Measurements from ENCODE around the gene JTB. TPM values are rescaled to one million over a fixed set of nuclear protein-coding genes. Genes with fewer than 3 reads are reported as not detected.
A peak's percentile ranks its signal among the peaks of the same experiment; 100 is the strongest.
"Not testable (repeated sequence)": the region's sequence is repeated elsewhere in the genome, so short reads cannot be mapped to it uniquely, and the experiment has no call there.

Gene JTB
- total RNA-seq, 2 donors from 2014 or later = 168 to 248 TPM

- no peak for TF ChIP-seq CTCF (IDR thresholded peaks at IDR 0.05)
- H3K27ac ChIP-seq = no peak overlapping the region
- no peak overlapping the region for H3K4me3 ChIP-seq
- H3K27me3 ChIP-seq = no peaks in the 10 kb centered on the region
- no peaks in the 10 kb centered on the region for H3K36me3 ChIP-seq
- H3K4me1 ChIP-seq = no peaks in the 10 kb centered on the region
- H3K9me3 ChIP-seq = no peaks in the 10 kb centered on the region
- DNase-seq (ENCODE audit: low spot score) = no peak
These were observed 28.7 kb upstream of the JTB start for GRCh38 chr1:154006136-154006535.

- no peak overlapping the region for H3K27ac ChIP-seq
- TF ChIP-seq CTCF (IDR thresholded peaks at IDR 0.05) = no peak
- DNase-seq (ENCODE audit: low spot score) = no peak
- H3K4me1 ChIP-seq = no peaks in the 10 kb centered on the region
- no peak overlapping the region for H3K4me3 ChIP-seq
- peaks cover 6% of the 10 kb centered on the region for H3K36me3 ChIP-seq
- H3K9me3 ChIP-seq = no peaks in the 10 kb centered on the region
- H3K27me3 ChIP-seq = no peaks in the 10 kb centered on the region
These were observed 22.9 kb upstream of the JTB start for GRCh38 chr1:154000420-154000819.

- not testable (repeated sequence) for H3K9me3 ChIP-seq; H3K27ac ChIP-seq; H3K27me3 ChIP-seq; DNase-seq (ENCODE audit: low spot score); H3K4me3 ChIP-seq
- Histone ChIP-seq H3K36me3 (peaks cover 40% of the 10 kb centered on the region), H3K4me1 (peaks cover 0 to 21% of the 10 kb centered on the region in 2 donors)
These were observed 19.4 kb upstream of the JTB start for GRCh38 chr1:153996882-153997281.

GRCh38 chr1:153995640-153996039 is 18.2 kb upstream of the JTB start:
- no peaks in the 10 kb centered on the region for H3K27me3 ChIP-seq
- peaks cover 48% of the 10 kb centered on the region for H3K36me3 ChIP-seq
- H3K4me3 ChIP-seq = no peak overlapping the region
- no peak overlapping the region for H3K27ac ChIP-seq
- peaks cover 0 to 28% of the 10 kb centered on the region in 2 donors for H3K4me1 ChIP-seq
- no peak for DNase-seq (ENCODE audit: low spot score)
- TF ChIP-seq CTCF (IDR thresholded peaks at IDR 0.05) = no peak
- H3K9me3 ChIP-seq = no peaks in the 10 kb centered on the region

GRCh38 chr1:153995202-153995601 is 17.7 kb upstream of the JTB start:
- Histone ChIP-seq H3K4me1 (peaks cover 0 to 28% of the 10 kb centered on the region in 2 donors), H3K36me3 (peaks cover 48% of the 10 kb centered on the region), H3K9me3 (no peaks in the 10 kb centered on the region)

GRCh38 chr1:153991806-153992205 is 14.3 kb upstream of the JTB start:
- H3K27me3 ChIP-seq = no peaks in the 10 kb centered on the region
- H3K4me3 ChIP-seq = peak overlapping the region; percentile 21 to 86
- H3K4me1 ChIP-seq = peaks cover 0 to 32% of the 10 kb centered on the region in 2 donors
- no peak for TF ChIP-seq CTCF (IDR thresholded peaks at IDR 0.05)
- no peaks in the 10 kb centered on the region for H3K9me3 ChIP-seq
- H3K36me3 ChIP-seq = peaks cover 48% of the 10 kb centered on the region
- H3K27ac ChIP-seq = peak overlapping the region; percentile 91 to 97
- DNase-seq (ENCODE audit: low spot score) = no peak

More at GRCh38 chr1:153995202-153995601, 17.7 kb upstream of the JTB start:
- H3K27me3 ChIP-seq = no peaks in the 10 kb centered on the region
- no peak for DNase-seq (ENCODE audit: low spot score)
- TF ChIP-seq CTCF (IDR thresholded peaks at IDR 0.05) = no peak
- H3K4me3 ChIP-seq = no peak overlapping the region
- no peak overlapping the region for H3K27ac ChIP-seq
